HG03469 (cell line): Measurements from ENCODE around the gene EPHA2.
"Not testable (repeated sequence)": the region's sequence is repeated elsewhere in the genome, so short reads cannot be mapped to it uniquely, and the experiment has no call there.

Experiments used
- ATAC-seq: cut with Tn5 transposase; IDR thresholded peaks from one replicate; pipeline ENCODE4 v1.9.1; 2021; ENCODE audit warnings: mild to moderate bottlenecking, moderate library complexity, moderate number of reproducible peaks; ENCODE audit not compliant: unreplicated experiment

EPHA2 gene

GRCh38 chr1:16107039-16107438 is 48.8 kb downstream of the EPHA2 start:
- not testable (repeated sequence) for ATAC-seq

GRCh38 chr1:16101623-16102022 is 54.2 kb downstream of the EPHA2 start:
- no peak for ATAC-seq

DNA sequence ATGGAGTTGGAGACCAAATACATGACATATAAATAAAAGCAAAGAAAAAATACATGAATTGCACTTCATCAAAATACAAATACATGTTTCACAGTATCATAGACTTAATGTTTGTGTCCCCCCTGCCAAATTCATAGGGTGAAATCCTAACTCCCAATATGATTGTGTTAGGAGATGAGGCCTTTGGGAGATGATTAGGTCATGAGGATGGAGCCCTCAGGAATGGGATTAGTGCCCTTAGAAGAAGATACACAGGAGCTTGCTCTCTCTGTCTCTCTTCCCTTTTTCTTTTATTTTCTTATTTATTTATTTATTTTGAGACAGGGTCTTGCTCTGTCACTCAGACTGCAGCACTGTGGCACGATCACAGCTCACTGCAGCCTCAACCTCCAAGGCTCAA is 56.5 kb downstream of the EPHA2 start:
- ATAC-seq: no peak

- ATAC-seq: no peak
These were observed 60.4 kb downstream of the EPHA2 start for GRCh38 chr1:16095447-16095846.

DNA sequence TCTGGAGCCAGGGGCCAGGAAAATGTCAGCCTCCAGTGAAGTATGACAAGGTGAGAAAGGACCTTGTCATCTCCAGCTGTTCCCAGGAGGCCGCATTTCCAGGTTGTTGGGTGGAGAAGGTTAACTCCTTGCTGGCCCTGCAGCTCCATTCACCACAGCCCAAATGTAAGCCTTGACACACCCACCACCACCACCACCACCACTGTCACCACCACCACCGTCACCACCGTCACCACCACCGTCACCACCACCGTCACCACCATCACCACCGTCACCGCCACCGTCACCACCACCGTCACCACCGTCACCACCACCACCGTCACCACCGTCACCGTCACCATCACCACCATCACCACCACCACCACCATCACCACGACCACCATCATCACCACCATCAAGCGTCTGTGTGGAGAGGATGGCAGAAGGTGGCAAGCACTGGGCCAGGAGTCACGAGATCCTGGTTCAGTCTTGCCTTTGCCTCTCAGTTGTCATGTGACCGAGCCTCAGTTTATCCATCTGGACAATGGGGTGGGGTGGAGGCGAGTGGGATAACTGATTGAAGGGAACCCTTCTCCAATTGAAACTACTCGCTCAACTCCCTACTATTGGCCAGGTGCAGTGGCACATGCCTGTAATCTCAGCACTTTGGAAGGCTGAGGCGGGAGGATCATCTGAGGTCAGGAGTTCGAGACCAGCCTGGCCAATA is 61.3 kb downstream of the EPHA2 start:
- ATAC-seq: no peak

DNA sequence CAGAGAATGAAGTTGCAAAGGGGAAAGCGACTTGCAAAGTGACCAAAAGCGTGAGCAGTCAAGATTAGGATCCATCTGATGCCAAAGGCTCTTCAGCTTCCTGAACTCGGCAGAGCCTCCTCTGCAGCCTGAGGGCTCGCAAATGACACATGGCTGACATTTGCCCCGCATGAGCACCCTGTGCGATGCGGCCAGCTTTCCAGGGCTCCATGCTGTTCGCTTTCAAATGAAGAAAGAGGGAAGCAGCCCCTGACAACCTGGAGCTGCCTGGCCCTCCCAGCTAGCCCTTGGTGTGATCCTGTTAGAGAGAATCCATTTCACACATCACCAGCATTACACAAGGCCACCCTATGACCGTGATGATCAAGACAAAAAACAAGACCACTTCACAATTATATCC is 62.3 kb downstream of the EPHA2 start:
- no peak for ATAC-seq

- ATAC-seq: no peak
These were observed 62.9 kb downstream of the EPHA2 start for GRCh38 chr1:16092923-16093511.

- ATAC-seq: no peak
These were observed 63.6 kb downstream of the EPHA2 start for GRCh38 chr1:16092097-16092922.

GRCh38 chr1:16091296-16091695 is 64.6 kb downstream of the EPHA2 start:
- ATAC-seq: no peak

DNA sequence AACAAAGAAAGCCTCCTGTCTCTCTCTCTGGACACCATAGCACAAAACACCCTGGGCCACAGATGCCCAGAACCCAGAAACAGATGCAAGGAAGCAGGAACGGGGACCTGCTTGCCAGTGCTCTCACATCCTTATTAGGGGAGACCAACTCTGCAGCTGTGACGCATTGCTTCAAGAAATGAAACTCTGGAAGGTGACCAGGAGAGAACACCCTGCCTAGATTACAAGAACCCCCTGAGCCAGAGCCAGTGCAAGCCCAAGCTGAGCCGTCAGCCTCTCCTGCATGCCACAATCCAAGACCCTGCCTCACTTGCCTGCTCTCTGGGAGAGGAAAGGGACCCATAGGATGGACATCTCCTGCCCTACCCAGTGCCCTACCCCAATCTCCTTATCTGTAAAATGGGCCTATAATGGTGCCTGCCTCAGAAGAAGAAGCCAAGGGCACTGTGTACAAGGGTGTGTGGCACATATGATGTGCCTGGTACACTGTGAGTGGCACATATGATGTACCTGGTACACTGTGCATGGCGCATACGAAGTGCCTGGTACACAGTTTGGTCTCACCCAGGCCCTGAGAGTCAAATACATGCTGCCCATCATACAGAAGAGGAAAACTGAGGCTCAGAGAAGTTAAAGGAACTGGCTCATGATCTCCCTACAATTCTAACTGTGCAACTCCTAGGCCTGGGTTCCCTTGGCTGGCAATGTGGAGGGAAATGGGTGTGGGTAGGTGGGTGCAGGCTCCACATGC is 65.6 kb downstream of the EPHA2 start:
- ATAC-seq: no peak

- no peak for ATAC-seq
These were observed 66.9 kb downstream of the EPHA2 start for GRCh38 chr1:16088996-16089395.

- ATAC-seq: no peak
These were observed 67.4 kb downstream of the EPHA2 start for GRCh38 chr1:16088351-16088911.

DNA sequence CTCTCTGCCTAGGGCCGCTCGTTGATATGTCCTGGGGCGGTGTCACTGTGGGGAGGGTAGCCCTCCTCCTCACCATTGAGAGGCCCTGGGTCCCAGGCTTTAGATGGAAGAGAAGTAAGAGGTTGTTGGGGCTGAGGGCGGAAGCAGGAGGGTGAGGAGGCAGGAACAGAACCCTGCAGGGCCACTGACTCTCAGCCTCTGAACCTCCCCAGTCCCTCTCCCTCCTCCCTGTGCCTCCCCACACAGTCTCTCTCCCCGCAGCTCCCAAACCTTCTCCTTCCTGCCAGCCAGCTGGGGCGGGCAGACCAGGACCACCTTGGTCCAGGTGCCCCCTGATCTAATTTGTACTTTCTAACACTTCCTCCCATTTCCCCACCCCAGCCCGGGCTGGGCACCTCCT is 68.1 kb downstream of the EPHA2 start:
- no peak for ATAC-seq

GRCh38 chr1:16085522-16085921 is 70.3 kb downstream of the EPHA2 start:
- no peak for ATAC-seq

DNA sequence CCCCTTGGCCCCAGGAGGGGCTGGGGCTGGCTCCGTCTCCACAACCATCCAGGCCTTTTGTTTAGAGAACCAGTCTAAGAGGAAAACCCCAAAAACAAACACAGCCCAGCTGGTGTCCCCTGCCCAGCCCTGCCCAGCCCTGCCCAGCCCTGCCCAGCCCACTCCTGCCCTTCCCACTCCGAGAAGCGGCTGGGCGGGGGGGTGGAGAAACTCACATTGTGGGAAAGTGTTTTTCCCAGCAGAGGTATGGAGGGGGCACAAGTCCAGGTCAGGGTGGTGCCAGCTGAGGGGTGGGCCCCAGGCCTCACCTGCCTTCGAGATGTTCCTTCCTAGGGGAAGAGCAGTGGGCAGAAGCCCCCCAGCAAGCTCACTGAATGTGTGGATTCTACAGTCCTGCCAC is 72.4 kb downstream of the EPHA2 start:
- no peak for ATAC-seq

DNA sequence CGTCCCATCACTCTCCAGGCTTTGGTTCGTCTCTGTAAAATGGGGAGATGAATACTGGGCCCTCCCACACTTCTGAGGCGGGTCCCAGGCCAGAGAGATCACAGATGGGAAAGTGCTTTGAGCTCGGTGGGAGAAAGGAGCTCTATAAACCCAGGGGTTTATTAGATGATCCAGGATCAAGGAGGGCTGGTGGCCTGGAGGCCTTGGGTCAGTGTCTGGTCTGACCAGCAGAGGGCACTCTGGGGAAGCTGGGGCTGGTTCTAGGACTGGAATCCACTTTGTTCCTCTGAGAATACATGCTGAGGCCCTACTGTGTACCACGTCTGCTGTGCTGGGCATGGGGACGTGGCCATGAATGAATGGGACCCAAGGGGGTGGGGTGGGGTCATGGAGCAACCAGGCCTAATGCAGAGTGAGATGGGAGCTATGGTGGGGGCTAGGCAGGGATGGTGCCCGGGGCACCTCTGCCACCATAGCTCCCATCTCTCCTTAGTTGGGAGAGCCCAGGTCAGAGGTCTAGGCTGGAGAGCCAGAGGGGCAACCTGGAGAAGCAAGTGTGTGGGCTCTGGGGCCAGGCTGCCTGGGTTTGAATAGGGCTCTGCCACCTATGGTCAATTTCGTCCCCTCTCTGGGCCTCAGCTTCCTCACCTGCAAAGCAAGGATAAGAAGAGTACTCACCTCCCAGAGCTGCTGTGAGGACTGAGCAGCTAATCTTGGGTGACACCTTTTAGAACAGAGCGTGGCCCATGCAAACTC is 73.4 kb downstream of the EPHA2 start:
- no peak for ATAC-seq

DNA sequence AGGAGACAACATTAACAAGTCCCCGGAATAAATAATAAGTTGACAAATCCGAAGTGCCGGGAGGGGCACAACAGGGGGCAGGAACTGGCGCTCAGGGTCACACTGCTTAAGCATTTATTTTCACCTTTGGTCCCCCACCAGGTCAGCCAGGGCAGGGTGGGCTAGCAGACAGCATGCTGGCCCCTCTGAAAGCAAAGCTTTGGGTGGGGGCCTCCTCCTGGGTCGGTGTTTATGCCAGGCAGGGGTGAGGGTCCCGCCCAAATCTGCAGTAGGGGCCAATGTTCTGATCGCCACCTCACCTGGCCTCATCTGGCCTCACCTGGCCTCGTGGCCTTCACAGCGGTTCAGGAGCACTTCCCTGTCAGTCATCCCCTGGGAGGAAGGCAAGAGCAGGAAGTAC is 74.2 kb downstream of the EPHA2 start:
- ATAC-seq: no peak

GRCh38 chr1:16080422-16081150 is 75.3 kb downstream of the EPHA2 start:
- no peak for ATAC-seq

GRCh38 chr1:16078925-16079656 is 76.8 kb downstream of the EPHA2 start:
- no peak for ATAC-seq
